Measurements from ENCODE around the gene BMP8A.
A peak's percentile ranks its signal among the peaks of the same experiment; 100 is the strongest.
"Not testable (repeated sequence)": the region's sequence is repeated elsewhere in the genome, so short reads cannot be mapped to it uniquely, and the experiment has no call there.

The BMP8A gene

GRCh38 chr1:39491146-39491921 is at the start of gene BMP8A:
Gene BMP8A (plus strand): TSS chr1:39491636. CDS start chr1:39491992, 356 bp downstream.
- DNase-seq, result peak; percentile 68

GRCh38 chr1:39441797-39442196 is 49.6 kb upstream of the BMP8A start:
- no peak for DNase-seq

GRCh38 chr1:39445573-39445972 is 45.9 kb upstream of the BMP8A start:
- DNase-seq, result no peak

- no peak for DNase-seq
Observed at GRCh38 chr1:39446986-39447567, 44.4 kb upstream of the BMP8A start.

GRCh38 chr1:39450041-39450440 is 41.4 kb upstream of the BMP8A start:
- DNase-seq, result not testable (repeated sequence)

- no peak for DNase-seq
Observed at GRCh38 chr1:39450956-39451606, 40.4 kb upstream of the BMP8A start.

GRCh38 chr1:39452081-39452480 is 39.4 kb upstream of the BMP8A start:
- DNase-seq, result no peak

- DNase-seq, result no peak
Observed at GRCh38 chr1:39452540-39452939, 38.9 kb upstream of the BMP8A start.

- no peak for DNase-seq
Observed at GRCh38 chr1:39453603-39454002, 37.8 kb upstream of the BMP8A start.

- DNase-seq, result no peak
Observed at GRCh38 chr1:39458991-39459390, 32.4 kb upstream of the BMP8A start.

- no peak for DNase-seq
Observed at GRCh38 chr1:39462074-39462473, 29.4 kb upstream of the BMP8A start.

GRCh38 chr1:39466413-39467107 is 24.9 kb upstream of the BMP8A start:
- no peak for DNase-seq

GRCh38 chr1:39467108-39467720 is 24.2 kb upstream of the BMP8A start:
- DNase-seq, result not testable (repeated sequence)

GRCh38 chr1:39469150-39469549 is 22.3 kb upstream of the BMP8A start:
- DNase-seq, result no peak

- no peak for DNase-seq
Observed at GRCh38 chr1:39470040-39470439, 21.4 kb upstream of the BMP8A start.

GRCh38 chr1:39472826-39473225 is 18.6 kb upstream of the BMP8A start:
- DNase-seq, result no peak

GRCh38 chr1:39473324-39473723 is 18.1 kb upstream of the BMP8A start:
- no peak for DNase-seq

- no peak for DNase-seq
Observed at GRCh38 chr1:39474810-39475209, 16.6 kb upstream of the BMP8A start.

GRCh38 chr1:39475551-39475950 is 15.9 kb upstream of the BMP8A start:
- DNase-seq, result not testable (repeated sequence)

- DNase-seq, result no peak
Observed at GRCh38 chr1:39478126-39478915, 13.1 kb upstream of the BMP8A start.

GRCh38 chr1:39481289-39481688 is 10.1 kb upstream of the BMP8A start:
- DNase-seq, result no peak

GRCh38 chr1:39483276-39483675 is 8.2 kb upstream of the BMP8A start:
- DNase-seq, result no peak
